WI38 (cell line): ENCODE measurements around the gene ZCCHC14.
"Not testable (repeated sequence)": the region's sequence is repeated elsewhere in the genome, so short reads cannot be mapped to it uniquely, and the experiment has no call there.

ENCODE experiments used
- H3K4me3 ChIP-seq: 2 replicates; pipeline ENCODE4 v1.5.1; 2011; ENCODE audit warnings: low read depth, mild to moderate bottlenecking, control low read depth, low read length
- CTCF ChIP-seq: IDR thresholded peaks from 2 replicates; pipeline ENCODE4 v1.5.1; 2012; ENCODE audit warnings: low read depth, mild to moderate bottlenecking, control low read depth, low read length

ZCCHC14 gene

GRCh38 chr16:87482266-87482665 is 10.6 kb downstream of the ZCCHC14 start:
- no peak for TF ChIP-seq CTCF
- no peak overlapping the region for H3K4me3 ChIP-seq

- H3K4me3 ChIP-seq: not testable (repeated sequence)
Measured at GRCh38 chr16:87481711-87482110, 11.1 kb downstream of the ZCCHC14 start.

GRCh38 chr16:87477209-87477981 is 15.4 kb downstream of the ZCCHC14 start:
- H3K4me3 ChIP-seq: not testable (repeated sequence)

GRCh38 chr16:87474566-87474996 is 18.2 kb downstream of the ZCCHC14 start:
- no peak for TF ChIP-seq CTCF
- H3K4me3 ChIP-seq: no peak overlapping the region

- TF ChIP-seq CTCF: no peak
- H3K4me3 ChIP-seq: no peak overlapping the region
Measured at GRCh38 chr16:87474017-87474416, 18.8 kb downstream of the ZCCHC14 start.

- no peak for TF ChIP-seq CTCF
- H3K4me3 ChIP-seq: no peak overlapping the region
Measured at GRCh38 chr16:87472935-87473334, 19.9 kb downstream of the ZCCHC14 start.

GRCh38 chr16:87472142-87472778 is 20.6 kb downstream of the ZCCHC14 start:
- no peak for TF ChIP-seq CTCF

GRCh38 chr16:87471278-87472141 is 21.3 kb downstream of the ZCCHC14 start:
- TF ChIP-seq CTCF: no peak

More at GRCh38 chr16:87472142-87472778, 20.6 kb downstream of the ZCCHC14 start:
- H3K4me3 ChIP-seq: no peak overlapping the region

More at GRCh38 chr16:87471278-87472141, 21.3 kb downstream of the ZCCHC14 start:
- H3K4me3 ChIP-seq: no peak overlapping the region
